Naive B cell (primary cell): Measurements from ENCODE around the gene SLC16A10. TPM values are rescaled to one million over a fixed set of nuclear protein-coding genes. Genes with fewer than 3 reads are reported as not detected.
"Not testable (repeated sequence)": the region's sequence is repeated elsewhere in the genome, so short reads cannot be mapped to it uniquely, and the experiment has no call there.

Source experiments
- ATAC-seq, 2 donors: fragments of 150-1000 bp; cut with Tn5 transposase; 2 replicates each; pipeline ENCODE4 v1.10.0; 2021; ENCODE audit warnings: low read depth in 2 of 2, mild to moderate bottlenecking in 2 of 2, moderate library complexity in 2 of 2
- DNase-seq: peaks from one replicate; pipeline ENCODE4 v3.0.0; 2022
- H3K27ac Mint-ChIP-seq, 6 donors: one replicate each; pipeline ENCODE4 v1.8.0; 2020 to 2022; ENCODE audit warnings: mild to moderate bottlenecking in 6 of 6, mixed read lengths in 6 of 6, moderate library complexity in 5 of 6, inconsistent platforms in 2 of 6
- H3K27me3 Mint-ChIP-seq, 3 donors: one replicate each; pipeline ENCODE4 v1.8.0; 2021 to 2022; ENCODE audit warnings: mixed read lengths in 3 of 3, mild to moderate bottlenecking in 1 of 3
- H3K36me3 Mint-ChIP-seq, 2 donors: one replicate each; pipeline ENCODE4 v1.8.0; 2020 to 2022; ENCODE audit warnings: mixed read lengths in 2 of 2, inconsistent platforms in 1 of 2, mild to moderate bottlenecking in 1 of 2
- H3K4me1 Mint-ChIP-seq, 3 donors: one replicate each; pipeline ENCODE4 v1.8.0; 2020 to 2022; ENCODE audit warnings: mixed read lengths in 3 of 3, inconsistent platforms in 1 of 3, mild to moderate bottlenecking in 1 of 3, moderate library complexity in 1 of 3
- H3K4me3 Mint-ChIP-seq, 8 donors: one replicate each; pipeline ENCODE4 v1.8.0; 2020 to 2022; ENCODE audit warnings: mild to moderate bottlenecking in 8 of 8, mixed read lengths in 8 of 8, moderate library complexity in 8 of 8, inconsistent platforms in 2 of 8
- H3K9me3 Mint-ChIP-seq, 7 donors: one replicate each; pipeline ENCODE4 v1.8.0; 2020 to 2022; ENCODE audit warnings: mixed read lengths in 7 of 7, mild to moderate bottlenecking in 5 of 7, inconsistent platforms in 2 of 7, moderate library complexity in 1 of 7
- polyA plus RNA-seq, 6 donors: library from polyadenylated mRNA; unstranded; fragments of 300-500 nt; fragmentation: Illumina TruSeq; gene quantifications; one replicate each; pipeline ENCODE4 v1.2.3, GENCODE V29; 2021; ENCODE audit warnings: low read depth in 6 of 6

The SLC16A10 gene
- polyA plus RNA-seq, 6 donors from 2014 or later = 0.15 to 2.1 (median 0.65) TPM; not detected in 3

GRCh38 chr6:111069382-111070104 lies 17.8 kb upstream of the SLC16A10 start:
- Mint-ChIP-seq H3K27me3 (peaks cover 12 to 33% (median 23%) of the 10 kb centered on the region in 3 donors), H3K36me3 (no peaks in the 10 kb centered on the region), H3K4me1 (peaks cover 0 to 5% (median 2%) of the 10 kb centered on the region in 3 donors), H3K4me3 (no peak overlapping the region), H3K27ac (no peak overlapping the region), H3K9me3 (peaks cover 0 to 3% (median 0%) of the 10 kb centered on the region in 7 donors)
- ATAC-seq (no peak), DNase-seq (no peak)

DNA sequence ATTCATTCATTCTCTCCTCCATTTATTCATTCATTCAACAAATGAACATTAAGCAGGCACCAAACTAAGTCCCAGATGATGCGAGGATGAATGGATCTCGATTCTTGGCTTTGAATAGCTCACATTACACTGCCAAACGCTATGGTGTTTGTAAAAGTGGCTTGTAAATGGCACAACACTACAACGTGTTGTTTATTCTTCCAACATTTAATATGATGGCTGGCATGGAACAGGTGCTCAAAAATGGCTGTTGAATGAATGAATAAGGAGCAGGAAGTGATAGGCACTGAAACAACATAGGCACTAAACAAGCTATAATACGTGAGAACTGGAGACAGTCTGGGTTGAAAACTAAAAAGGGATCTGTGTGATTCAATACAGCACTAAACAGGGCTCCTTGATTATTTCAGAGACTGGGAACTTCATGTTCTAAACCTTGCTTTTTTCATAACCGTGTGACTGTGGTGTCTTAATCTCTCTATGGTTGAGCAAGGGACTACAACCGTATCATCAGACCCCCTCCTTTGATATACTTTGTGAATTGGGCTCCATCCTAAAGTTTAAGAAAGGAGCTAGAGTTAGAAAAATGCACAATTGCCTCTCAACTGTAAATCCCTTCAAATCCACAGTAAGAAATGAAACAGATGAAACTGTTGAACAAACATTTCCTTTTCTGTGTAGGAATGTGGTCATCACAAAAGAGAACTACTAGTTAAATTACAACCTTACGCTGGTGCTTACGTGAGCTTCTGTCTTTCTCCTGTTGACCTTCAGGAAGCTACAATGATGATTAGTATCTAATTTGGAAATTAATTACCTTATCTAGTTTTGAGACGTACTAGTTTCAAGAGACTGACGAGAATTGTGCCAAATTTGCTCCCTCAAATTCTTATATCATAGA lies 16.9 kb upstream of the SLC16A10 start:
- H3K27ac Mint-ChIP-seq = no peak overlapping the region
- no peaks in the 10 kb centered on the region for H3K36me3 Mint-ChIP-seq

GRCh38 chr6:111072801-111073360 lies 14.4 kb upstream of the SLC16A10 start:
- DNase-seq (no peak), ATAC-seq (no peak)
- no peak overlapping the region for H3K4me3 Mint-ChIP-seq
- H3K27me3 Mint-ChIP-seq = peaks cover 14 to 20% (median 19%) of the 10 kb centered on the region in 3 donors
- no peak overlapping the region for H3K27ac Mint-ChIP-seq
- no peaks in the 10 kb centered on the region for H3K4me1 Mint-ChIP-seq
- no peaks in the 10 kb centered on the region for H3K36me3 Mint-ChIP-seq
- H3K9me3 Mint-ChIP-seq = no peaks in the 10 kb centered on the region

More for the DNA sequence above, 16.9 kb upstream of the SLC16A10 start:
- no peak for DNase-seq
- Mint-ChIP-seq H3K4me1 (peaks cover 0 to 5% (median 2%) of the 10 kb centered on the region in 3 donors), H3K27me3 (peaks cover 14 to 33% (median 30%) of the 10 kb centered on the region in 3 donors), H3K4me3 (no peak overlapping the region), H3K9me3 (peaks cover 0 to 1% (median 0%) of the 10 kb centered on the region in 7 donors)
- no peak for ATAC-seq

- H3K9me3 Mint-ChIP-seq = no peaks in the 10 kb centered on the region
- H3K36me3 Mint-ChIP-seq = no peaks in the 10 kb centered on the region
- no peak for DNase-seq
- no peak overlapping the region for H3K27ac Mint-ChIP-seq
- ATAC-seq = no peak
- H3K4me3 Mint-ChIP-seq = no peak overlapping the region
- H3K27me3 Mint-ChIP-seq = peaks cover 14 to 20% (median 14%) of the 10 kb centered on the region in 3 donors
- no peaks in the 10 kb centered on the region for H3K4me1 Mint-ChIP-seq
Measured at GRCh38 chr6:111074311-111074710, 13.0 kb upstream of the SLC16A10 start.

- ATAC-seq (no peak), DNase-seq (no peak)
- Mint-ChIP-seq H3K27ac (no peak overlapping the region), H3K4me3 (no peak overlapping the region), H3K36me3 (no peaks in the 10 kb centered on the region), H3K9me3 (no peaks in the 10 kb centered on the region), H3K27me3 (peaks cover 14 to 20% (median 14%) of the 10 kb centered on the region in 3 donors), H3K4me1 (no peaks in the 10 kb centered on the region)
Measured at GRCh38 chr6:111076024-111076695, 11.1 kb upstream of the SLC16A10 start.

- Mint-ChIP-seq H3K9me3 (no peaks in the 10 kb centered on the region), H3K27me3 (peaks cover 8 to 13% (median 12%) of the 10 kb centered on the region in 3 donors), H3K27ac (no peak overlapping the region), H3K36me3 (no peaks in the 10 kb centered on the region), H3K4me1 (no peaks in the 10 kb centered on the region), H3K4me3 (no peak overlapping the region)
- DNase-seq = no peak
- no peak for ATAC-seq
Measured at GRCh38 chr6:111080698-111081097, 6.6 kb upstream of the SLC16A10 start.

DNA sequence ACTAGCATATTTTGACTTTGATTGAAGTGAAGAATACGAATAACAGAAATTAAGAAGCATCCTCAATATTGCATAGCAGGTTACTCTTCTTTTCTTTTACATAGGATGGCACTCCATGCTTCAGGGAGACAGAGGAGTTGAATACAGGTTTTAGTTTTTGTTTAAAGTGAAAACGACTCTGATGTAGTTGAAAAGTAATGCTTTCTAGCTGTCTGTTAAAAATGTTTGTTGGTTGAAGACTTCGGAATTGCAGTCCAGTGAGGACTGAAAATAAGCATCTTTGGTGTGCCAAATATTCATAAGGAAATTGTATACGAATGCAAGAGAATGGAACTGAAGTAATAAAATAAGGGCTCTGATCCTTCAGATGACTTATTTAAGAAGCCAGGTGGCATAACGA lies 618 bp upstream of the SLC16A10 start:
- H3K9me3 Mint-ChIP-seq = no peaks in the 10 kb centered on the region
- H3K27ac Mint-ChIP-seq = peak overlapping the region in 3 of 6 donors; percentile 34 to 54 (median 47)
- ATAC-seq = no peak
- DNase-seq = no peak
- peaks cover 12 to 15% (median 14%) of the 10 kb centered on the region in 3 donors for H3K4me1 Mint-ChIP-seq
- peak overlapping the region; percentile 75 to 89 (median 84) for H3K4me3 Mint-ChIP-seq
- H3K27me3 Mint-ChIP-seq = peaks cover 24 to 28% (median 25%) of the 10 kb centered on the region in 3 donors
- H3K36me3 Mint-ChIP-seq = no peaks in the 10 kb centered on the region

DNA sequence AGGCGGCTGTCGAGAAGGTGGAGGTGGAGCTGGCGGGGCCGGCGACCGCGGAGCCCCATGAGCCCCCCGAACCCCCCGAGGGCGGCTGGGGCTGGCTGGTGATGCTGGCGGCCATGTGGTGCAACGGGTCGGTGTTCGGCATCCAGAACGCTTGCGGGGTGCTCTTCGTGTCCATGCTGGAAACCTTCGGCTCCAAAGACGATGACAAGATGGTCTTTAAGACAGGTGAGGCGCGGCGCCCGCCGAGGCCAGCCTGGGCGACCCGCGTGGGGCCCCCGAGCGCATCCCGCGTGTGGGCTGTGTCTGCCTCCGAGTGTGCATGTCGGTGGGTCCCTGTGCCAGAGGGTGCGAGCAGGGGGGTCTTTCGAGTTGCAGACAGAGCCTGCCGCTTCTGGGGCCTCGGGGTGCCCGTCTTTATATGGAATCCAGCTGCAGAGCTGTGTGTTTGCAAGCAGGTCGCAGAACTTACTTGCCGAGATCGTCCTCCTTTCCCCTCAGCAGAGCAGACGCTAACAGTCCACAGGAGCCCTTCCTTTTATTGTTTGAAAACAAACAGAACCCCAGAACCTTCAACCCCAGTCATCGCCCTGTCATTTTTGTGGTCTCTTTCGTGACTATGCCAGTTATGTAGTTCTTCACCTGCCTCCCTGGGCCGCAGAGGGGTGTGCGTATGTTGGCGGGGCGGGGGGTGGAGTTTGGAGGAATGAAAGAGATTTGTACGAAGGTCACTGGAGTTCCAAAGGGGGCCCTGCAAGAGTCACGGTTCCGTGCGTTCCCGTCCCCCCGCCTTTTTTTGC lies 766 bp downstream of the SLC16A10 start:
- H3K4me1 Mint-ChIP-seq = peaks cover 12 to 15% (median 14%) of the 10 kb centered on the region in 3 donors

DNA sequence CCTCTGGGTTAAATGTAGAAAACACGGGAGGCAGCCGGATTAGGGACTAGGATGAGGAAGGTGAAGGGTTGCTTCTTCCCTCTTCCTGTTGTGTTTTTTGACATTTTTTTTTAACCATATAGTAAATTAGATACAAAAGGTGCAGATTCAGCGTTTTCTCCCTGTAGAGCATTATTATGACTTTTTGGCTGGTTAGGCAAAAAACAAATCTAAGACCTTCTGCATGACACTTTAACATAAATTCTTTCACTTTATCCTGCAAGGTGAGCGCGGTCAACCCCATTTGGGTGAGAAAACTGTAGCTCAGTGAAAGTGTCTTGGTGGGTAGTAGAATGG lies 1.3 kb downstream of the SLC16A10 start:
- no peak for ATAC-seq
- Mint-ChIP-seq H3K9me3 (no peaks in the 10 kb centered on the region), H3K4me1 (peaks cover 12 to 15% (median 14%) of the 10 kb centered on the region in 3 donors), H3K27me3 (peaks cover 15 to 24% (median 21%) of the 10 kb centered on the region in 3 donors), H3K36me3 (no peaks in the 10 kb centered on the region), H3K27ac (peak overlapping the region in 1 of 6 donors; percentile 16), H3K4me3 (peak overlapping the region; percentile 77 to 97 (median 88))
- no peak for DNase-seq

More for the DNA sequence above, 766 bp downstream of the SLC16A10 start:
- DNase-seq (peak; percentile 11), ATAC-seq (peak; percentile 24 to 26)
- no peaks in the 10 kb centered on the region for H3K36me3 Mint-ChIP-seq
- peak overlapping the region; percentile 77 to 97 (median 88) for H3K4me3 Mint-ChIP-seq
- H3K9me3 Mint-ChIP-seq = no peaks in the 10 kb centered on the region
- peaks cover 21 to 27% (median 26%) of the 10 kb centered on the region in 3 donors for H3K27me3 Mint-ChIP-seq
- H3K27ac Mint-ChIP-seq = peak overlapping the region in 2 of 6 donors; percentile 22 to 87

DNA sequence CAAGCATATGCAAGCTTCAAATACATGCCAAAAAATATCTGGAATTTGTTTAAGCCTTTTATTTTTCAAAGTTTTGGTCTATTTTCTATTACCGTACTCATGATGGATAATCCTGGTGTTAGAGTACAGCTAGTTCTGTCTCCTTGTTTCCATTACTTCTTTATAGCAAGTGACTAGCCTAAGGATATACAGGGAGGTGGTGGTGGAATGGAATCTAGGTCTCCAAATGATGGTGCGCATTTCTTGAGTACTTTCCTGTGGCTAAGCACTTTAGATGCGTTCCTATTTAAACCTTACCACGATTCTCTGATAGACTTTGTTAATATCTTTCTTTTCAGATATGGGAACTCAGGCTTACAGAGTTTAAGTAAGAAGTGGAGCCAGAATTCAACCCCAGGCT lies 3.5 kb downstream of the SLC16A10 start:
- Mint-ChIP-seq H3K27ac (no peak overlapping the region), H3K4me1 (peaks cover 12 to 15% (median 14%) of the 10 kb centered on the region in 3 donors), H3K27me3 (peaks cover 10 to 19% (median 16%) of the 10 kb centered on the region in 3 donors)

DNA sequence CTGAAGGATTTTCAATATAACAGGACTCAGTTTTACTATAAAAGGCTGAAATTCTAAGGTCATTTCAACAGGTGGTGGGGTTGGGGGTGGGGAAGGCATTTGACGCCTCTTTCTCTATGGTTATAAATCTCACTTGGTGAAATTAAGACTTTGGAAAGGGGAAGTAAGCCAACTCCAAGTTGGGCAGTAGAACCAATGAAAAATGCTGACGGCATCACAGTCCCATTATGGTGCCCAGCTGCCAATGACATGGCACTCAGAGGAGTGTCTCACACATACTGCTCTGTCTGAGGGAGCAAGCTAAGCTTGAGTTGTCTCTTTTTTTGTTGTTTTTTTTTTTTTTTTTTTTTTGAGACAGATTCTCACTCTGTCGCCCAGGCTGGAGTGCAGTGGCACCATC lies 4.7 kb downstream of the SLC16A10 start:
- H3K9me3 Mint-ChIP-seq = peaks cover 0 to 14% (median 4%) of the 10 kb centered on the region in 7 donors
- H3K36me3 Mint-ChIP-seq = no peaks in the 10 kb centered on the region
- no peak overlapping the region for H3K4me3 Mint-ChIP-seq
- no peak for DNase-seq
- no peak overlapping the region for H3K27ac Mint-ChIP-seq
- H3K27me3 Mint-ChIP-seq = peaks cover 0 to 11% (median 6%) of the 10 kb centered on the region in 3 donors
- ATAC-seq = no peak
- peaks cover 4 to 7% (median 6%) of the 10 kb centered on the region in 3 donors for H3K4me1 Mint-ChIP-seq

More for the DNA sequence above, 3.5 kb downstream of the SLC16A10 start:
- DNase-seq (no peak), ATAC-seq (no peak)
- Mint-ChIP-seq H3K36me3 (no peaks in the 10 kb centered on the region), H3K9me3 (peaks cover 0 to 9% (median 4%) of the 10 kb centered on the region in 7 donors), H3K4me3 (peak overlapping the region in 1 of 8 donors; percentile 15)

GRCh38 chr6:111095488-111095887 lies 8.2 kb downstream of the SLC16A10 start:
- ATAC-seq, H3K36me3 Mint-ChIP-seq, DNase-seq, H3K4me3 Mint-ChIP-seq, H3K4me1 Mint-ChIP-seq, H3K27ac Mint-ChIP-seq, H3K27me3 Mint-ChIP-seq: not testable (repeated sequence)
- H3K9me3 Mint-ChIP-seq = peaks cover 0 to 14% (median 4%) of the 10 kb centered on the region in 7 donors
